ENCODE measurements around the gene DCAF16.

The DCAF16 gene

GRCh38 chr4:17773135-17773698 is 37.3 kb downstream of the DCAF16 start:
- Histone ChIP-seq H3K9me3 (ENCODE audit: control insufficient read depth, insufficient read depth, low read depth, low read length) (no peaks in the 10 kb centered on the region), H3K4me3 (ENCODE audit: low read depth, low read length) (no peak overlapping the region), H3K27ac (ENCODE audit: extremely low read depth, low read depth, low read length) (no peak overlapping the region), H3K4me1 (ENCODE audit: control insufficient read depth, insufficient read depth, low read length) (no peaks in the 10 kb centered on the region), H3K36me3 (ENCODE audit: control insufficient read depth in 2 of 2, insufficient read depth in 1 of 2, low read length in 2 of 2) (no peaks in the 10 kb centered on the region)
- ChIA-PET CTCF (interaction anchor here (0.7 kb wide), 1 partner anchor 298 kb away, joined by 4 read pairs; no protein-coding TSS in a partner anchor), POLR2A (no interaction called here)
- TF ChIP-seq ZBTB20 (tag by site-specific recombination; IDR thresholded peaks at IDR 0.05): no peak
- TF ChIP-seq INSM2 (tag by site-specific recombination; IDR thresholded peaks at IDR 0.05): no peak
- TF ChIP-seq ZNF510 (tag by site-specific recombination; IDR thresholded peaks at IDR 0.05; ENCODE audit: insufficient replicate concordance): no peak
- no peak for TF ChIP-seq ZNF701 (tag by site-specific recombination; IDR thresholded peaks at IDR 0.05)
- TF ChIP-seq OVOL3 (tag by site-specific recombination; IDR thresholded peaks at IDR 0.05): no peak
- TF ChIP-seq SALL2 (tag by site-specific recombination; IDR thresholded peaks at IDR 0.05; ENCODE audit: borderline replicate concordance): no peak
- TF ChIP-seq GLIS1 (tag by site-specific recombination; IDR thresholded peaks at IDR 0.05): no peak
- TF ChIP-seq KLF8 (tag by site-specific recombination; IDR thresholded peaks at IDR 0.05): no peak
- no peak for TF ChIP-seq ZBTB7A (tag by site-specific recombination; IDR thresholded peaks at IDR 0.05; ENCODE audit: low read depth)
- no peak for TF ChIP-seq ZNF148 (tag by site-specific recombination; IDR thresholded peaks at IDR 0.05; ENCODE audit: borderline replicate concordance)
- TF ChIP-seq ZNF366 (tag by site-specific recombination; conservative IDR thresholded peaks at IDR 0.05): no peak
- TF ChIP-seq ZNF549 (tag by site-specific recombination; IDR thresholded peaks at IDR 0.05): no peak
- TF ChIP-seq ZNF529 (tag by site-specific recombination; IDR thresholded peaks at IDR 0.05; ENCODE audit: insufficient replicate concordance): no peak
- TF ChIP-seq ZNF302 (tag by site-specific recombination; IDR thresholded peaks at IDR 0.05; ENCODE audit: low read depth): no peak

GRCh38 chr4:17771284-17771908 is 39.2 kb downstream of the DCAF16 start:
- Histone ChIP-seq H3K4me1 (ENCODE audit: control insufficient read depth, insufficient read depth, low read length) (no peaks in the 10 kb centered on the region), H3K27ac (ENCODE audit: extremely low read depth, low read depth, low read length) (no peak overlapping the region), H3K9me3 (ENCODE audit: control insufficient read depth, insufficient read depth, low read depth, low read length) (no peaks in the 10 kb centered on the region), H3K4me3 (ENCODE audit: low read depth, low read length) (no peak overlapping the region), H3K36me3 (ENCODE audit: control insufficient read depth in 2 of 2, insufficient read depth in 1 of 2, low read length in 2 of 2) (no peaks in the 10 kb centered on the region)
- POLR2A ChIA-PET: no interaction called here
- no peak for TF ChIP-seq WT1 (tag by site-specific recombination; IDR thresholded peaks at IDR 0.05)
- peak; percentile 80 for TF ChIP-seq SCRT2 (tag by site-specific recombination; IDR thresholded peaks at IDR 0.05)
- peak; percentile 69; the same call in 1 of the 2 replicates for TF ChIP-seq ZNF549 (tag by site-specific recombination; IDR thresholded peaks at IDR 0.05)
- TF ChIP-seq ZXDB (tag by site-specific recombination; IDR thresholded peaks at IDR 0.05): no peak
- no peak for TF ChIP-seq ZNF155 (tag by site-specific recombination; IDR thresholded peaks at IDR 0.05)
- CTCF ChIA-PET: no interaction called here

GRCh38 chr4:17770845-17771244 is 39.7 kb downstream of the DCAF16 start:
- TF ChIP-seq ELK4 (IDR thresholded peaks at IDR 0.05; ENCODE audit: borderline replicate concordance, low read depth, low read length) (no peak), ZNF692 (tag by site-specific recombination; IDR thresholded peaks at IDR 0.05) (no peak), ZNF670 (tag by site-specific recombination; IDR thresholded peaks at IDR 0.05; ENCODE audit: low read depth) (no peak), ZNF544 (tag by site-specific recombination; IDR thresholded peaks at IDR 0.05) (no peak), ZNF529 (tag by site-specific recombination; IDR thresholded peaks at IDR 0.05; ENCODE audit: insufficient replicate concordance) (no peak), ZNF155 (tag by site-specific recombination; IDR thresholded peaks at IDR 0.05) (no peak), ZNF302 (tag by site-specific recombination; IDR thresholded peaks at IDR 0.05; ENCODE audit: low read depth) (no peak), ZNF473 (tag by site-specific recombination; IDR thresholded peaks at IDR 0.05) (no peak), ZEB2 (tag by site-specific recombination; IDR thresholded peaks at IDR 0.05) (no peak)
- H3K4me3 ChIP-seq (ENCODE audit: low read depth, low read length): no peak overlapping the region
- ChIA-PET POLR2A (no interaction called here), CTCF (no interaction called here)
- H3K36me3 ChIP-seq (ENCODE audit: control insufficient read depth in 2 of 2, insufficient read depth in 1 of 2, low read length in 2 of 2): no peaks in the 10 kb centered on the region
- H3K9me3 ChIP-seq (ENCODE audit: control insufficient read depth, insufficient read depth, low read depth, low read length): no peaks in the 10 kb centered on the region
- H3K27ac ChIP-seq (ENCODE audit: extremely low read depth, low read depth, low read length): no peak overlapping the region
- no peaks in the 10 kb centered on the region for H3K4me1 ChIP-seq (ENCODE audit: control insufficient read depth, insufficient read depth, low read length)
